Stomach (tissue), 9 donors: ENCODE measurements around the gene OTOS. TPM values are rescaled to one million over a fixed set of nuclear protein-coding genes. Genes with fewer than 3 reads are reported as not detected.

Source experiments
- DNase-seq, 2 donors: peaks; one replicate each; pipeline versions ENCODE4 v3.0.0 to v3.0.0-alpha.2; 2013 to 2019
- H3K27ac ChIP-seq, 5 donors: fragments of 200-600 bp in 4 of 5; sonication (generic) in 4 of 5; one replicate each; pipeline ENCODE4 v1.5.1; 2013 to 2019; ENCODE audit warnings: mild to moderate bottlenecking in 1 of 5, moderate library complexity in 1 of 5
- H3K27me3 ChIP-seq, 3 donors: fragments of 200-600 bp; sonication (generic); one replicate each; pipeline ENCODE4 v1.5.1; 2017 to 2019; ENCODE audit warnings: mixed run types in 1 of 3
- H3K36me3 ChIP-seq, 4 donors: fragments of 200-600 bp; sonication (generic); 1 replicate in 3 of 4; 2 replicates in 1 of 4; pipeline ENCODE4 v1.5.1; 2016 to 2019
- H3K4me1 ChIP-seq, 4 donors: fragments of 200-600 bp; sonication (generic); one replicate each; pipeline ENCODE4 v1.5.1; 2016 to 2019
- H3K4me3 ChIP-seq, 4 donors: fragments of 200-600 bp; sonication (generic) in 3 of 4; one replicate each; pipeline ENCODE4 v1.5.1; 2016 to 2019; ENCODE audit warnings: mild to moderate bottlenecking in 1 of 4
- H3K9me3 ChIP-seq, 4 donors: fragments of 200-600 bp; sonication (generic); one replicate each; pipeline ENCODE4 v1.5.1; 2016 to 2019
- EP300 ChIP-seq: sonication (generic); formaldehyde crosslinking; IDR thresholded peaks from one replicate; pipeline ENCODE4 v1.6.1; 2017; ENCODE audit warnings: antibody characterized with exemption
- POLR2A ChIP-seq, 4 donors: fragments of 450-650 bp; IDR thresholded peaks; one replicate each; pipeline ENCODE4 v1.6.1; 2016; ENCODE audit warnings: antibody characterized with exemption in 4 of 4, control low read depth in 2 of 4, mild to moderate bottlenecking in 1 of 4, moderate library complexity in 1 of 4
- POLR2AphosphoS5 ChIP-seq, 3 donors: sonication (generic); formaldehyde crosslinking; IDR thresholded peaks; one replicate each; pipeline ENCODE4 v1.6.1; 2016; ENCODE audit warnings: antibody characterized with exemption in 3 of 3
- WGBS, 5 donors: extraction: QIAGEN DNeasy Blood & Tissue Kit in 3 of 5; methylation state at CpG; one replicate each; pipeline versions ENCODE4 v1.1.5 to v1.1.7; 2013 to 2018; 5-methylcytosine and 5-hydroxymethylcytosine counted together
- intact Hi-C: fragments of 100-400 bp; cut with DNase I; formaldehyde crosslinking; loops from one replicate; pipeline ENCODE4 v1.15.1; 2023; ENCODE audit warnings: low total_unique reads
- polyA plus RNA-seq, 3 donors: library from polyadenylated mRNA; stranded (reverse); fragments of 200-250 nt; gene quantifications; one replicate each; pipeline ENCODE4 v1.2.3, GENCODE V29; 2013
- total RNA-seq, 5 donors: library from RNA; depleted of rRNA; stranded (reverse); fragments of >200 nt; gene quantifications; one replicate each; pipeline versions ENCODE4 v1.1.0 to v1.2.3, GENCODE V29; 2014 to 2016
- TF ChIP-seq, protein P1 (sequence below), 7 experiments: fragments of 450-650 bp in 4 of 7; fragments of 200-600 bp in 3 of 7; sonication (generic) in 3 of 7; IDR thresholded peaks; one replicate each; pipeline ENCODE4 v1.5.1; 2016 to 2019; ENCODE audit warnings: antibody characterized with exemption in 7 of 7, control low read depth in 2 of 7, mild to moderate bottlenecking in 1 of 7
- donor health status: healthy with polysubstance abuse.
- donor health status: Bipolar disorder and iron deficiency.
- donor health status: healthy.

Gene OTOS
- total and polyA plus RNA-seq, 8 donors = not detected

- Histone ChIP-seq H3K36me3 (no peaks in the 10 kb centered on the region), H3K27me3 (peaks cover 0 to 57% (median 16%) of the 10 kb centered on the region in 3 donors), H3K27ac (no peak overlapping the region), H3K4me3 (no peak overlapping the region), H3K9me3 (no peaks in the 10 kb centered on the region), H3K4me1 (no peaks in the 10 kb centered on the region)
- DNase-seq = no peak
- TF ChIP-seq EP300 (no peak), POLR2AphosphoS5 (IDR thresholded peaks at IDR 0.05) (no peak), POLR2A (IDR thresholded peaks at IDR 0.05) (no peak)
- TF ChIP-seq, protein P1, sequence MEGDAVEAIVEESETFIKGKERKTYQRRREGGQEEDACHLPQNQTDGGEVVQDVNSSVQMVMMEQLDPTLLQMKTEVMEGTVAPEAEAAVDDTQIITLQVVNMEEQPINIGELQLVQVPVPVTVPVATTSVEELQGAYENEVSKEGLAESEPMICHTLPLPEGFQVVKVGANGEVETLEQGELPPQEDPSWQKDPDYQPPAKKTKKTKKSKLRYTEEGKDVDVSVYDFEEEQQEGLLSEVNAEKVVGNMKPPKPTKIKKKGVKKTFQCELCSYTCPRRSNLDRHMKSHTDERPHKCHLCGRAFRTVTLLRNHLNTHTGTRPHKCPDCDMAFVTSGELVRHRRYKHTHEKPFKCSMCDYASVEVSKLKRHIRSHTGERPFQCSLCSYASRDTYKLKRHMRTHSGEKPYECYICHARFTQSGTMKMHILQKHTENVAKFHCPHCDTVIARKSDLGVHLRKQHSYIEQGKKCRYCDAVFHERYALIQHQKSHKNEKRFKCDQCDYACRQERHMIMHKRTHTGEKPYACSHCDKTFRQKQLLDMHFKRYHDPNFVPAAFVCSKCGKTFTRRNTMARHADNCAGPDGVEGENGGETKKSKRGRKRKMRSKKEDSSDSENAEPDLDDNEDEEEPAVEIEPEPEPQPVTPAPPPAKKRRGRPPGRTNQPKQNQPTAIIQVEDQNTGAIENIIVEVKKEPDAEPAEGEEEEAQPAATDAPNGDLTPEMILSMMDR (IDR thresholded peaks at IDR 0.05) = no peak
- intact Hi-C loops = no loop called here
- WGBS, 5 donors = 56 to 70% (median 62%) methylated on average over 6 of the region's 6 CpGs
These were observed 33.0 kb downstream of the OTOS start for GRCh38 chr2:240107477-240107796.

DNA sequence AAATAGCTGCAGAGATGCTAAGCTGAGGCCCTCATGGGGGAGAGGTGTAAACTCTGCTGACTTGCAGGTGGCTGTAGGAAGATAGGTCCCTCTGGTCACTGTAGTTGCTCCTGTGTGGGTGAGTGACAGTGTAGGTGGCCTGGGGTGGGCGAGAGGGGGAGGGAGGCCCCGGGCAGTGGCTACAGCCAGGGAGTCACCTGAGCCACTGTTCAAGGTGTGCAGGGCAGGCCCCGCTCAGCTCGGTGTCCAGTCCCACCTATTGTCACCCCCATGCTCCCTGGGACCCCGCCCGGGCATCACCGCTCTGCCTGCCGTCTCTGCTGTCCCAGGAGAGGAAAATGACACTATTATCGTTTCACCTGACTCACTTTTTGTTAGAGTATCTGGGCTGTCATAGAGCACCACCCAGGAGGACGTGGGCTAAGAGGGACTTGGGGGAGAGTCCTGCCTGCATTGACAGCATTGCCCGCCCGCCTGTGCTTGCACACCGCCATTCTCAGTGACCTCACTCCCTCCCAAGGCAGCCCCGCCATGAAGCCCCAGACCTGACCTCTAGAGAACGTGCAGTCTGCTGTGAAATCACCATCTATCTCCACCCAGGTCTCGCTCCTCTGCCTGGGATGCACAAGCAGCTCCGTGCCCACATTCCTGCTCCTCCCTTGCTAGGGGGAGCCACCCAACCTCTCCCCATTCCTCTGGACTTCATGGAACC, 33.5 kb downstream of the OTOS start:
- TF ChIP-seq, protein P1 (IDR thresholded peaks at IDR 0.05) = no peak
- WGBS, 5 donors = 48 to 74% (median 68%) methylated on average over 12 to 17 of the region's 17 CpGs
- Histone ChIP-seq H3K9me3 (no peaks in the 10 kb centered on the region), H3K27me3 (peaks cover 0 to 52% (median 16%) of the 10 kb centered on the region in 3 donors), H3K27ac (no peak overlapping the region), H3K4me3 (no peak overlapping the region), H3K36me3 (no peaks in the 10 kb centered on the region), H3K4me1 (no peaks in the 10 kb centered on the region)
- intact Hi-C loops = no loop called here
- no peak for DNase-seq

- Histone ChIP-seq H3K27ac (no peak overlapping the region), H3K4me1 (no peaks in the 10 kb centered on the region), H3K36me3 (no peaks in the 10 kb centered on the region), H3K4me3 (no peak overlapping the region), H3K27me3 (peaks cover 0 to 48% (median 16%) of the 10 kb centered on the region in 3 donors), H3K9me3 (peaks cover 0 to under 1% (median 0%) of the 10 kb centered on the region in 4 donors)
- TF ChIP-seq EP300 (no peak), POLR2AphosphoS5 (IDR thresholded peaks at IDR 0.05) (no peak), POLR2A (IDR thresholded peaks at IDR 0.05) (no peak)
- TF ChIP-seq, protein P1 (IDR thresholded peaks at IDR 0.05) = no peak
- intact Hi-C loops = no loop called here
- 67 to 72% (median 70%) methylated on average over 8 to 11 of the region's 11 CpGs for WGBS, 5 donors
- no peak for DNase-seq
These were observed 34.5 kb downstream of the OTOS start for GRCh38 chr2:240105982-240106381.

DNA sequence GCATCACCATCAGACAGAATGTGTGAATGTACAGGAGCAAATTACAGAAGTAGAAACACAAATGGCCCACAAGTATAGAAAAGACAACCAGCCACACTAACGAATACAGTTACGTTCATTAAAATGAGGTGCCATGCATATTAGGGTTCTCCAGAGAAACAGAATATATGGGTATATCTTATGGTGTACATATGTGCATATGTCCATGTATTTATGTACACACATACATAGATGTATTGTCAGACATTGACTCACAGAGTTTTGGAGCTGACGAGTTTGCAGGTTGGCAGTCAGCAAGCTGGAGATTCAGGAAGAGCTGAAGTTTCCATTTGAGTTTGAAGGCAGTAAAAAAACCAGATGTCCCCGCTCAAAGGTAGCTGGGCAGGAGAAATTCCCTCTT, 37.3 kb downstream of the OTOS start:
- WGBS, 5 donors = 77 to 86% (median 84%) methylated on average over 4 of the region's 4 CpGs
- no peak for DNase-seq
- intact Hi-C loops = no loop called here
- Histone ChIP-seq H3K4me3 (no peak overlapping the region), H3K9me3 (peaks cover 0 to 6% (median 4%) of the 10 kb centered on the region in 4 donors), H3K4me1 (no peaks in the 10 kb centered on the region), H3K27ac (no peak overlapping the region), H3K27me3 (peaks cover 0 to 40% (median 19%) of the 10 kb centered on the region in 3 donors), H3K36me3 (no peaks in the 10 kb centered on the region)
- TF ChIP-seq POLR2A (IDR thresholded peaks at IDR 0.05) (no peak), POLR2AphosphoS5 (IDR thresholded peaks at IDR 0.05) (no peak), EP300 (no peak)
- TF ChIP-seq, protein P1 (IDR thresholded peaks at IDR 0.05) = no peak
